ENCODE measurements around the gene HYCC2. TPM values are rescaled to one million over a fixed set of nuclear protein-coding genes. Genes with fewer than 3 reads are reported as not detected.
"Not testable (repeated sequence)": the region's sequence is repeated elsewhere in the genome, so short reads cannot be mapped to it uniquely, and the experiment has no call there.

Gene HYCC2
- total RNA-seq, 1 experiment from 2014 or later, result 0.86 TPM

DNA sequence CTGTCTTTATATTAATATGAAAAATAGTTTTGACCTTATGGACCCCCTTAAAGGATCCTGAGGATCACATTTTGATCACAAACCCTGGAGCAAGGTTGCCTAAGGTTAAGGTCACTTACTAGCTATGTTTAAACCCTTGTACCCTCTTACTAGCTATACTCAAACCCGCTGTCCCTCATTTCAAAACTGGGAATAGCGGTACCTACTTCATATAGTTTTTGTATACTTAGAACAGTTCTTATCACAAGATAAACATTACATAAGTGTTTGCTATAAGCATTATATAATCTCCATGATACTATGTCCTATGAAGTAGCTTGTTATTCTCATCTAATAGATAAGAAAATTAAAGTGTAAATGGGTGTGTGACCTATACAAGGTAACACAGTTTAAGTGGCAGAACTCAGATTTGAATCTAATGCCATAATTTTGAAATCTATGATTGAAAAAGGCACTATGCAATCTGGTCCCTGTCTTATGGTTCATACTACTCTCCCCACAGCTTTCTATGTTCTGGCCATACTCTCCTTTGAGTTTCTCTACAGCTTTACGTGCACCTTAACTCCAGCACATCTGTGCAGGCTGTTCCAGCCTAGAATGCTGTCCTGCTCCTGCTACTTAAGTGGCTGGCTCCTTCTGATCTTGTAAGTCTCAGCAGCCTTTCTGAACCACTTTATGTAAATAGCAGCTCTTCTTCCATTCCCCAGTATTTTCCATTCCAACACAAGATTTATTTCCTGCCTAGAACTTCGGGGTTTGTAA lies 30.4 kb downstream of the HYCC2 start:
- Histone ChIP-seq H3K36me3 (peaks cover 6% of the 10 kb centered on the region), H3K4me3 (no peak overlapping the region), H3K9me3 (peaks cover under 1% of the 10 kb centered on the region; the same call in 1 of the 2 replicates), H3K27me3 (no peaks in the 10 kb centered on the region)
- DNase-seq, result no peak

DNA sequence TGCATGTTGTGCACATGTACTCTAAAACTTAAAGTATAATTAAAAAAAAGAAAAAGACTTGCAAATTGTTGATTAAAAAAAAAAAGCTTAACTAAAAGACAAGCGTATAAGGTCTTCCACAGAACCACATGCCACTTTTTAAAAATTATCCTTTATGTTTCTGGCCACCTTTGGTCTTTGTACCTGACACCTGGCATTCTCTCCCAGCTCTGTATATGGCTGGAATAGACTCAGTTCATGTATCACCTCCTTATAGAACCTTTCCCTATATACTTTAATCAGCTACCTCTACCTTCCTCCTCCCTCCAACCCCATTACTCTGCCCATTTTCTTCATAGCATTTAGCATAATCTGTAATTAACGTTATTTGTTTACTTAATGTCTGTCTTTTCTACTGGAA lies 32.6 kb downstream of the HYCC2 start:
- no peak for DNase-seq
- no peaks in the 10 kb centered on the region; the same call in 1 of the 2 replicates for H3K36me3 ChIP-seq
- peaks cover 7% of the 10 kb centered on the region; the same call in 1 of the 2 replicates for H3K9me3 ChIP-seq
- H3K4me3 ChIP-seq, result no peak overlapping the region
- H3K27me3 ChIP-seq, result no peaks in the 10 kb centered on the region

DNA sequence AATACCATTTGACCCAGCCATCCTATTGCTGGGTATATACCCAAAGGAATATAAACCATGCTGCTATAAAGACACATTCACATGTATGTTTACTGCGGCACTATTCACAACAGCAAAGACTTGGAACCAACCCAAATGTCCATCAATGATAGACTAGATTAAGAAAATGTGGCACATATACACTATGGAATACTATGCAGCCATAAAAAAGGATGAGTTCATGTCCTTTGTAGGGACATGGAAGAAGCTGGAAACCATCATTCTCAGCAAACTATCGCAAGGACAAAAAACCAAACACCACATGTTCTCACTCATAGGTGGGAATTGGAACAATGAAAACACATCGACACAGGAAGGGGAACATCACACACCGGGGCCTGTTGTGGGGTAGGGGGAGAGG lies 33.1 kb downstream of the HYCC2 start:
- H3K27me3 ChIP-seq, H3K4me3 ChIP-seq, H3K9me3 ChIP-seq, DNase-seq, H3K36me3 ChIP-seq: not testable (repeated sequence)

DNA sequence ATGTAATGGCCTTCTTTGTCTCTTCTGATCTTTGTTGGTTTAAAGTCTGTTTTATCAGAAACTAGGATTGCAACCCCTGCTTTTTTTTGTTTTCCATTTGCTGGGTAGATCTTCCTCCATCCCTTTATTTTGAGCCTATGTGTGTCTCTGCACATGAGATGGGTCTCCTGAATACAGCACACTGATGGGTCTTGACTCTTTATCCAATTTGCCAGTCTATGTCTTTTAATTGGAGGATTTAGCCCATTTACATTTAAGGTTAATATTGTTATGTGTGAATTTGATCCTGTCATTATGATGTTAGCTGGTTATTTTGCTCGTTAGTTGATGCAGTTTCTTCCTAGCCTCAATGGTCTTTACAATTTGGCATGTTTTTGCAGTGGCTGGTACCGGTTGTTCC lies 37.1 kb downstream of the HYCC2 start:
- DNase-seq, H3K27me3 ChIP-seq, H3K4me3 ChIP-seq, H3K36me3 ChIP-seq, H3K9me3 ChIP-seq: not testable (repeated sequence)

DNA sequence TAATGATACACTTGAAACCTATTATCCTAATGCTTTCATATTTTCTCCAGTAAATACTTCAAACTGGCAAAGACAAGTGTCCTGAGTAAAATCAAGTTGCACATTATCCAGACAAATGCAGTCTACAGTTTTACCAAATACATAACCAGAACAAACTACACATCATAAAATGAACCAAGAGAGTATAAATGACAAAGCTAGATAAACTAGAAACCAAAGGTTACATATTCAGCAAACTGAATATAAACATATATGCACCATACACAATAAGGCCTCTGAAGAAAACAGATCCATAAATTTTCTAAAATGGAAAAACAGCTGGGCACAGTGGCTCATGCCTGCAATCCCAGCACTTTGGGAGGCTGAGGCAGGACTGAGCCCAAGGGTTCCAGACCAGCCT lies 47.0 kb downstream of the HYCC2 start:
- H3K36me3 ChIP-seq, result no peaks in the 10 kb centered on the region; the same call in none of the 2 replicates
- DNase-seq, result no peak
- no peak overlapping the region for H3K4me3 ChIP-seq
- peaks cover 7% of the 10 kb centered on the region; the same call in 1 of the 2 replicates for H3K9me3 ChIP-seq
- no peaks in the 10 kb centered on the region for H3K27me3 ChIP-seq

DNA sequence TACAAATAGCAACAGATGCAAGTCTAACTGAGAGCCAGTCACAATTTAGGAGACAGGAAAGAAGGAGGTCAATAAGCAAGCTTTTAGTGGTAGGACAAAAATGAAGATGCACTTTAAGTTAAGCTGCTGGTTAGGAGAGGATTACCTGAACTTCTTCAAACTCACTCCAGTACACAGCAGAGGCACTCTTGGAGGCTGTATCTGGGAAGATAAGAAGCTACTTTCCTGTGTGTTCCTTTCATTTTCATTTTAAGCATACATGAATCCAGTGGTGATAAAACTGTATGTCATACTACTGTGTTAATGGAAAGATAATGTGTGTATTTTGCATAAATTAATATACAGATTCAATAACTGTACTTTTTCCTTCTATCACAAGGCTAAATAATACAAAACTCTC lies 49.6 kb downstream of the HYCC2 start:
- DNase-seq, result no peak
- peaks cover 2% of the 10 kb centered on the region for H3K36me3 ChIP-seq
- no peak overlapping the region for H3K4me3 ChIP-seq
- peaks cover 3% of the 10 kb centered on the region; the same call in 1 of the 2 replicates for H3K9me3 ChIP-seq
- H3K27me3 ChIP-seq, result no peaks in the 10 kb centered on the region

Other genes with a start within 250 kb of the HYCC2 start
- gene CLK1, start 207.0 kb downstream of the HYCC2 start, total RNA-seq (2014; rRNA removed; shearing (Covaris generic); ENCODE audit: low replicate concordance), result 22.9 and 42.9 TPM in 2 replicates
- 56.5 and 155 TPM in 2 replicates for gene PPIL3, start 182.6 kb downstream of the HYCC2 start, total RNA-seq (2014; rRNA removed; shearing (Covaris generic); ENCODE audit: low replicate concordance)
- 47.7 and 50.0 TPM in 2 replicates for gene NIF3L1, start 182.3 kb downstream of the HYCC2 start, total RNA-seq (2014; rRNA removed; shearing (Covaris generic); ENCODE audit: low replicate concordance)
- gene ORC2, start 108.0 kb downstream of the HYCC2 start, total RNA-seq (2014; rRNA removed; shearing (Covaris generic); ENCODE audit: low replicate concordance), result 15.6 and 29.0 TPM in 2 replicates
- 126 and 240 TPM in 2 replicates for gene NDUFB3, start 330 bp upstream of the HYCC2 start, total RNA-seq (2014; rRNA removed; shearing (Covaris generic); ENCODE audit: low replicate concordance)
- 29.3 and 39.6 TPM in 2 replicates for gene CFLAR, start 44.5 kb upstream of the HYCC2 start, total RNA-seq (2014; rRNA removed; shearing (Covaris generic); ENCODE audit: low replicate concordance)
- gene CASP10, start 111.5 kb upstream of the HYCC2 start, total RNA-seq (2014; rRNA removed; shearing (Covaris generic); ENCODE audit: low replicate concordance), result 0.91 and 4.7 TPM in 2 replicates
- 16.3 and 23.7 TPM in 2 replicates for gene CASP8, start 188.9 kb upstream of the HYCC2 start, total RNA-seq (2014; rRNA removed; shearing (Covaris generic); ENCODE audit: low replicate concordance)